GM19463 (cell line): ENCODE results near the gene PCSK5.
"Not testable (repeated sequence)": the region's sequence is repeated elsewhere in the genome, so short reads cannot be mapped to it uniquely, and the experiment has no call there.

Source experiments
- ATAC-seq: cut with Tn5 transposase; IDR thresholded peaks from one replicate; pipeline ENCODE4 v1.9.1; 2021; ENCODE audit warnings: mild to moderate bottlenecking, moderate library complexity; ENCODE audit not compliant: unreplicated experiment

PCSK5 gene

DNA sequence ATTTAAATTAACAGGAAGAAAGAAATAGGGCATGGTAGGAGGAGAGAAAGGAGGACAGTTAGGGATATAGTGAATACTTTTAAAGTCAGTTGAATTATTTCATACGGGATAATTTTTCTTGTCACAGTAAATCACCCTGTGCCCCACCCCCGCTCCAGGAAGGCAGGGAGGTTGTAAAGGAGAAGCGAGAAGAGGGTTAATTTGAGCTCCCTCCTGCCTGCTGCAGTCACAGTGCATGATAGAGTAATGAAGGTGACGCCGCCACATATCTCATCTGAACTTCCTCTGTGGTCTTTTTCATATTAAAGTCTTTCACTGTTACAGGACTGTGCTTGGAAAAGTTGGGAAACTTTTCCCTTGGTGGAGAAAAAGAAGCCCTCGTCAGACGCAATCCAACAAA is 896 bp upstream of the PCSK5 start:
- ATAC-seq: no peak

DNA sequence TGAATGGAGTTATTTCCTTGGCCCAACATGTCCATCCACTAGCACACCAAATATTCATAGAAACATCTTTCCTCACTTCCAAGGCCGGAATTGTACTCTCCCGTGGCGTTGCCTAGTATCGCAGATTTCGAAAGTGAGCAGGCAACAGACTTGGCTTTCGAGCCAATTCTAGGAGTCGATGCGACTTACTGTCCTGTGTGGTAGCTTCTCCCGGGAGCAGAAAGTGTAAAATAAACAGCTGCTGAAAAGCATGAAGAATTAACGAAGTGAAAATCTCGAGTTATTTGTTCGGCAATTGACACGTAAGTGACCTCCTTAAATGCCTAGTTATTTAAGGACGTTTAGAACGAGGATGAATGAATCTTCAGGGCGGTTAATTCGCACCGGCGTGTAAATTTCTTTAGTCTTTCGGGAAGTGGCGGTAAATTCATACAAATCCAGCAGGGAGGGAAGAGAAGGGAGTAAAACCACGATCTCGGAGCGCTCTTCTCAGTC is 449 bp upstream of the PCSK5 start:
- ATAC-seq: no peak

DNA sequence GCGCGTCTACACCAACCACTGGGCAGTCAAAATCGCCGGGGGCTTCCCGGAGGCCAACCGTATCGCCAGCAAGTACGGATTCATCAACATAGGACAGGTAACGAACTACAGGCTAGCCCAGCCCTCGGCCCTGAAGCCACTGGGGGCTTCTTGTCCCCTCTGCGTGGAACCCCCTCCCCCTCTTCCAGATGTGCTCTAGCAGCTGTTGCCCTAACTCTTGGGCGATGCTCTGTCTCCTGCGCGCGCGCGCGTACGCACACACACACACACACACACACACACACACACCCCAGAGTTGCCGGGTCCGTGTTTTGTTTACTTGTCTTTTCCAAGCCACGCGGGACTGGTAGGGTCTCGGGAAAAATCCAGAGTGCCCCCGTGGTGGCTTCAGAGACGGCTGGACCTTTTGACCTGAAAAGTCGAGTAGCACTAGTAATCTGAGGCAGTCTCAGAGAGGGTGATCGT is 836 bp downstream of the PCSK5 start:
- ATAC-seq: no peak

DNA sequence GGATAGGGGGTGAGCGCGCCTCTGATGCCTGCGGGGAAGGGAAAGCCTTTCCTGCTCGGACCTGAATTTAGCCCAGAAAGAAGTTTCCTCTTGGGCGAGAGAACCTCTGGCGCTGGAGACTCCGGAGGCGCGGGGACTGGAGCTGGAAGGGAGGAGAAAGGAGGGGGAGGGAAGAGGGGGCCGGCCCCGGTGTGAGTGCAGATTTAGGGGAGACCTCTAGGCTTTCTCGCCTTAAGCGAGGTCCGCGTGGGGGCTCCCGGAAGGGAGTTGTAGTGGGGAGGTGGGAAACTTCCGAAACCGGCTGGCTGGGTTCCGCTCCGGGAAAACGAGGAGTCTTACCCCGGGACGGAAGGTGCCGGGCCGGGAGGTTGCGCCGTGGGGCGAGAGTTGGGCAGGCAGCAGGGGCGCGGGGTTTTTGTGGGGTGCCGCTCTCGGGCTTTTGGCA is 1.3 kb downstream of the PCSK5 start:
- no peak for ATAC-seq

DNA sequence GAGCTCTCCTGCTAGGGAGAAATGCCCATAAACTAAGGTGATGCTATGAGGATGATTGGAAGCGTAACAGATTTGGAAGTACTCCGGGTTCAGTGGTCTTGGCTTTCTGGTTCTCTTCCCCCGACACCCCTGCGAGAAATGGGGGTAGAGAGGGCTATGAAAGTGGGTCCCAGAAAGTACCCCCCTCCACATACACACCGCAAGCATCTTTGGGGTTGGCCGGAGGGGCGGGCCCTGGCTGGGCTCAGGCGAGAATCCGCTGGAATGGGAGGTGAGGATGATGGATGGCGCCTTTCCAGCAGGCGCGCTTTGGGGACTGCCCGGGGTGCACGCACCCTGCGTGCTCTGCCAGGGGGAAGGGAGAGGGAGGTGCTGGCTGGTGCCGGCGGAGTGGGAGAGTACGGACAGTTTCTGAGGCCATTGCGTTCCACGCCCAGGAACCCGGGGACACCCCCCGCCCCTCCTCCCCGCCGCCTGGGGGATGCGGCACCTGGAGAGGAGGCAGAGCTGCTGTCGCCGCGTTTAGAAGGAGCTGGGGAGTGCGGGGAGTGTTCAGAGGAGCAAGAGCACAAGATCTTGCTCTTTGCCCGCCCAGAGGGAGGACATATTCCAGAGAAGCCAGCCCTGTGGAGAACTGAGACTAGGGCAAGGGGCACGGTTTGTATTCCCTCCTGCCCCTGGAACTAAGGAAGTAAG is 1.9 kb downstream of the PCSK5 start:
- ATAC-seq: no peak

DNA sequence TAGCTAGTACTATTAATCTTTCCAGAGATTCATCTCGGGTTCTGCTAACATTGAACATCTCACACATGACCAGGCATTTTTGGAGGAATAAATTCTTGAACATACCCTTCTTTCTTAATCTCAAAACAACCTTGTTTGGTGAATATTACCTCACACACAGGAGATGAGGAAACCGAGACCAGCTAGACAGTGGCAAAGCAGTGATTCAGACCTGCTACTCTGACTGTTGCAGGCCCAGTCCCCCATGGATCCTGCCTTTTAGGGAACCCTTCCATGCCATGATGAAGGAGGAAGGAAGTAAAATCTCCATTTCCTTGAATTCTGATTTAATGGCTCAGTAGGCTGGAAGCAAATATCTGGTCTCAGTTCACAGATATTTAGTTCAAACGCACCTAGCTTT is 2.6 kb downstream of the PCSK5 start:
- ATAC-seq: no peak

DNA sequence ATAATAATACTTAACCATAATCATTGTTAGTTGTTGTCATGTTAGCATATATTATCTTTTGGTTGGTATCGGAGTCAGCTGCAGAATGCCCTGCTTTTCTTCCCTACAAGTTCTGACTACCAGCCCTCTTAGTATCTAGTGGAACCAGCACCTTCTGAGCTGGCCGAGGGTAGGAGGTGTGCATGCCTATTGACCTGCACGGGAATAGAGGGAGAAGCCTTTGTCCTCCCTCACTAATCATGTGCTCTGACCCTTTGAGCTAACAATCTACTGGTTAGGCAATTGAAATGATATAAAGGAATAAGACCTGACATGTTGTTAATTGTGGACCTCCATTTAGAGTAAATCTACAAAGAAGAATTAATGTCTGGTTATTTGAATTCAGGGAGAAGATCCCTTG is 4.1 kb downstream of the PCSK5 start:
- no peak for ATAC-seq

DNA sequence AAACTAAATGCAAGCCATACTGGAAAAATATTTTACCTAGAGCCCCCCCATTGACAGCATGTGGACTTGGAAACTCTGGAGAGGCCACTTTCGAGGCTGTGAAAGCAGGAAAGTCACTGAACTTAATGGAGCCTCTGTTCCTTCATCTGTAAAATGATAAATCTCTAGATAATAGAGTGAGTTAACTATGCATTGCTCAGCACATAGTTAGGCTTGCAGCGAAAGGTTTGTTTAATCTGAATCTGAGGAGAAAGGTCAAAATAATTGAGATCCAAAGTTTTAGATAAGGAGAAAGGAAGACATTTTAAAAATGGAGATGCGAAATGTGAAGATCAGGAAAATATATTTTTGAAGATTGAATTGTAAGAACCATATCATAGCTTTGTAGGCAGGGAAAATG is 4.6 kb downstream of the PCSK5 start:
- ATAC-seq: no peak

DNA sequence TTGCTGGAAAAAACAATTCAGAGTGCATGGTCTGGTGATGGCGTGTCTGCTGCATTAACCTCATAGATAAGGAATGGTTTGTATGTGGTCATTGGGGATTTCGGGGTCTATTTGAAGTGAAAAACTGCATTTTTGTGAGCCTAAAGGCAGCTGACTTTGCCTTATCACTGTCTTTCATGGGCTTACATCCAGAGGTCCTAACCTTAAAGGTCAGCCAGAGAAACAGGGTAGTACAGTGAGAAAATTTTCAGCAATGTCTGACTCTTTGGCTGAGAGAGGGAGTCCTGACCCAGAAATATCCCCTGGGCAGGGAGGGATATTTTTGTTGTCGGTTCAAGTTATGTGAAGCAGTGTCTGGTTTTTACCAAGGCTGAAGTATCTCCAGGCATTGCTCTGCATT is 5.7 kb downstream of the PCSK5 start:
- no peak for ATAC-seq

DNA sequence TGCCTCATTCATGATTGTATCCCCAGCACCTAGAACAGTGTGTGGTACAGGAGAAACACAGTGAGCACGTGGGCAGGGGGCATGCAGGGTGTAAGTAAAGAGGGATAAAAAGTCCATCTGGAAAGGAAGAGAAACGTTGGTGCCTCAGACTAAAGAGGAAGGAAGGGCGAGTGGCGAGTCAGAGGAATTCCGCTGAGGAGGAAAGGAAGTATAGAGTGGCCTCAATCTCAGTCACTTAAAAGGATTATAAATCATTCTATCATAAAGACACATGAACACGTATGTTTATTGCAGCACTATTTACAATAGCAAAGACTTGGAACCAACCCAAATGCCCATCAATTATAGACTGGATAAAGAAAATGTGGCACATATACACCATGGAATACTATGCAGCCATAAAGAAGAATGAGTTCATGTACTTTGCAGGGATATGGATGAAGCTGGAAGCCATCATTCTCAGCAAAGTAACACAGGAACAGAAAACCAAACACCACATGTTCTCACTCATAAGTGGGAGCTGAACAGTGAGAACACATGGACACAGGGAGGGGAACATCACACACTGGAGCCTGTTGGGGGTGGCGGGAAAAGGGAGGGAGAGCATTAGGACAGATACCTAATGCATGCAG is 10.5 kb downstream of the PCSK5 start:
- not testable (repeated sequence) for ATAC-seq

DNA sequence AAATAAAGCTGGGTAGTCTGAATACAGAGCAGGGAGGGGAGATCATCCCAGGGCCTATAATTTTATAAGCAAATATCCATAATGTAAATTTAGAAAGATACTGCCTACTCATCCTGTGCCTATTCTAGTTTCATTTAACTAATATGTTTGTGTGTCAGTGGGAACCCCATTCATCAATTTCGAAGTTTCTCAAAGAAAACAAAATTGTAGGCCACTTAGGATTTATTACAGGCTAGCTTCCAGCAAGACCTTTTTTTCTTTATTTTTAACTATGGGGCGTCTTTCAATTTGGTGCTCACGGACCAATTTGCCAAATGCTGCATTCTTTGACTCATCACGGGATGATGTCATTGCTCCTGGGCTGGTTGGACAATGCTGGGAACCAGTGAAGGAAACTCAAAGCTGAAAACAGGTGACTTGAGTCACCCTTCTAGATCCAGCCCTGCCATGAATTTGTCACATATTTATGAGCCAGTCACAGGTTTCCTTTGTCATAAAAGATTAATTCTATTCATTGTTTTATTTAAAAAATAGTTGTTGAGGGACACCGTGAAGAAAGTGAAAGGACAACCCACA is 13.4 kb downstream of the PCSK5 start:
- ATAC-seq: no peak

DNA sequence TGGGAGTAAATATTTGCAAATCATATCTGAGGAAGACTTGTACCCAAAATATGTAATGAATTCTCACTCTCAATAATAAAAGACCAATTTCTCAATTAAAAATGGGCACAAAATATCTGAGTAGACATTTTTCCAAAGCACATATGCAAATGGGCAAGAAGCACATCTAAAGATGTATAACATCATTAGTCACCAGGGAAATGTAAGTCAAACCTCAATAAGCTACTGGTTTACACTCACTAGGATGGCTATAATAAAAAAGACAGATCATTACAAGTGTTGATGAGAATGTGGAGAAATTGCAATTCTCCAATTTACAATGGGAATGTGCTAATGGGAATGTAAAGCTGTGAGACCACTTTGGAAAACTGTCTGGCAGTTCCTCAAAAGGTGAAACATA is 13.9 kb downstream of the PCSK5 start:
- ATAC-seq: no peak

DNA sequence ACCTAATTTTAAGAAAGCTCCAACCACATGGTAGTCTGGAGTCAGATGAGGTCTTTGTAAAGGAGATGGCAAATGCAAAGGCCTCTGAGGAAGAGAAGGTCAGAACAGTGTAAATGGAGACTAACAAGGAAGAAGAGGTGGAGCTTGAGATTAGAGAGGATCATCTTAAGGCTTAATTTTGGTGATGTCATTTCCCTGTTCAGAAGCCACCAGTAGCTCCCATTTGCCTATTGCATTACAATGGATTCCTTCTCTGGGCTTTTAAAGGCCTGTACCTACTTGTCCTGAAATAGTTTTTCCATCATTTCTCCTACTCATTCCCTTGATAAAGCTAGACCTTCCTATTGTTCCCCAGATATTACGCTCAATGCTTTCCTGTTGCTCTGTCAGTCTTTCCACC is 16.1 kb downstream of the PCSK5 start:
- no peak for ATAC-seq

DNA sequence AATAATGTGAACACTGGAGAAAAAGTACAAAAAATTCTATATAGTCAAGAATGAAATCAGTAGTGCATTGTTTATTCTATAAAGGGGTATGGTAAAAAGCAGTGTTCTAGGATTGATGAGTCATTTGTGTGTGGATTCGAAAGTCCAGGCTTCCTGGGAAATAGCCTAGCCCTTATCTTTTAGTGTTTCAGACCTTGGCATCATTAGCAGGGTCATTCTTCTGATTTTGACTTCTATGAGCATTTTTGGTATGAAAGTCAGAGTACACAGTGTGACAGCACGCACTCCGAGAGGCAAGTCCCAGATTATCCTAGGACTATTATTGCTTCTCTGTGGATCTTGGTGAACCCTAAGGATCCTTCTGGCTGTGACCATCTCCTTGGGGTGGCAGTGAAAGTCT is 16.9 kb downstream of the PCSK5 start:
- no peak for ATAC-seq

DNA sequence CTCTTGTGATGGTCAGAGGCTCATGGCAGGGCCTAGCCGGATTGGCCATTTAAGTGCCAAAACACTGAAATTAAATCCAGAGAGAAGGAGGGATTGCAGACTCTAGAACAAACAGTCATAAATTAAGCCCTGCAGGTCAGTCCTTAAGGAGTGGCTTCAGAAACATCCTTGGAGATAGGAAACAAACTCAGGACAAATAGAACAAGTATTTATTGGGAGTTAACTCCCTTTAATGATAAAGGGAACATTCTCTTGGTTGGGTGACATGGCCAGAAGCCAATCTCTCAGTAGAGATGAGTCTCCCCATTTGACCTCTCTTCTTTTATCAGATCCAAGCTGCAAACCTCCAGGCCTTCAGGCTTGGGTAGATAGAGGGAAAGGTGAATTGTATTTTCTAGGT is 17.4 kb downstream of the PCSK5 start:
- no peak for ATAC-seq

DNA sequence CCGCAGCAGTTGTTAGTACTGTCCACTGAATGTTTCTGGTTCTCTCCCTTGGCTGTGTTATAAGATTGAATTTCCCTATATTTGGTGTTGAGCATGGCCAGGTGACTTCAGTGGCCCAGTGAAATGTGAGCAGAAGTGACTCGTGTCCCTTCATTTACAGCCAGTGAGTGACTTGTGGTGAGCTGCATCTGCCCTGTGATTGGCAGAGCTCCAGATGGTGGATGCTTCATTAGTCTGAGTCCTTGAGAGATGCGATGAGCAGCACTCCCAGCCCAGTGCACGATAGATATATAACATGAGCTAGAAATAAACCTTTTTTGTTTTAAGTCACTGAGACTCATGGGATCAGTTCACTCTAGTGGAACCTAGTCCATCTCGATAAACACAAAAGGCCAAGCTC is 19.3 kb downstream of the PCSK5 start:
- no peak for ATAC-seq

DNA sequence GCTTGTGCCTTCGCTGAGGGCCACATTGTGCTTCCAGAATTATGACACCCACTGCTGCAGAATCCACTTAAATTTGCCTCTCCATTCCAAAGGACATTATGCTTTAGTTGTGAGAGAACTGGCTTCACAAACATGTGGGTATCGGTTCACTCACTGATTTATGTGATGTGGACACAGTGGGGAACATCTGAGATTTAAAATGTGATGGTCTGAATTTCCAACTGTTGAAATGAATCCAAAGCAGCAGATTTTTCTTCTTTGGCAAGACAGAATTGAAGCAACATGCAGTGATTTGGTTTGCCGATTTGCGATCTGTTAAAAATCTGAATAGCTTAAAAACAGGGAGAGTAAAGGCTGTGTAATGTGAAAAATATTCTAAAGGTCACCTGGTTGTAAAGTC is 20.3 kb downstream of the PCSK5 start:
- ATAC-seq: no peak

DNA sequence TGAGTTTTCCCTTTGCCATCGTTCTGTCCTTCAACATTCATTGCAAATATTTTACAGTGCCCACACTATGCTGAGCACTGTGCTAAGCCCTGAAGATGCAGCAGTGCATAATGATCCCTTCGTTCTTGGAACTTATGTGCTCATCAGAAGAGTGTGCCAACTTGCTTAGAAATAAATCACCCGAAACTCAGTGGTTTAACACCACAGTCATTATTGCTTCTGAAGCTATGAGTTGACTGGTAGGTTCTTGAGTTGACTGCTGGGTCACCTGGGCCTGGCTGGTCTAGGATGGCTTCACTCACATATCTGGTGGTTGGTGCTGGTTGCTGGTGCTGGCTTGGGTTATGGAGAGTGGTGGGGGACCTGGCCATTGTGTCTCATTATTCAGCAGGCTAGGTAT is 20.9 kb downstream of the PCSK5 start:
- ATAC-seq: no peak

DNA sequence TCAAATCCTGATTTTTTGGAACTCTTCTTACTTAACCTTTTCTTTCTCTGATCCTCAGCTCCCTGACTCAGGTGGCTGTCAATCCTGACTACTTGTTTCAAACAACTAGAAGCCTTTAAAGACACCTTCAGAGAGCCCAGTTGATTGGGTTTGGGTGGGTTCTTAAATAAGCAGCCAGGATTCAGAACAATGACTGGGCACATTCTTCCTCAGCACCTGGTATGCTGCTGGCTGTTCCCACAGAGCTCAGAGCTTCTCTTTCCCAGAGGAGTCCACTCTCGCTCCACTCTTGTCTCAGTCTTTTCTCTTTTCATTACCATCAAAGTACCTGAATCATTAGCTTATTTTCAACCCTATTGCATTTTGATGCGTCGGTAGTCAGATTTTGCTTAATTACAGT is 22.5 kb downstream of the PCSK5 start:
- ATAC-seq: no peak

DNA sequence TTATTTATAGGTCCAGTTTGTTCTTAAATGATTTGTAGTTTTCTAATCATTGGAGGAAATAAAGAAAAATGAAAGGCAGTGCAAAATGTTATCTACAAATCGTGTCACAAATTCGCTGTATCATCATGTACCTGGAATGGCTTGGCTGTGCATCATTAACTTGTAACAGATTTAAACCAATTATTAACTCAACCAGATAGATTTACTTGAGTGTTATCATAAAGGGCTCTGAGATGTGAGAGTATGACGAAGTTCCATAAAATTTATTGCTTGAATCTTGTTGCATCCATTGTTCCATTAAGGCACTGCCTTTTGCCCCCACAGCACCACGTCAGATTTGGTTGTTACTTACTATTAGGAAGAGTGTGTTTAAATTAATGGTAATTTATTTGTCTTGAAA is 23.5 kb downstream of the PCSK5 start:
- ATAC-seq: no peak

DNA sequence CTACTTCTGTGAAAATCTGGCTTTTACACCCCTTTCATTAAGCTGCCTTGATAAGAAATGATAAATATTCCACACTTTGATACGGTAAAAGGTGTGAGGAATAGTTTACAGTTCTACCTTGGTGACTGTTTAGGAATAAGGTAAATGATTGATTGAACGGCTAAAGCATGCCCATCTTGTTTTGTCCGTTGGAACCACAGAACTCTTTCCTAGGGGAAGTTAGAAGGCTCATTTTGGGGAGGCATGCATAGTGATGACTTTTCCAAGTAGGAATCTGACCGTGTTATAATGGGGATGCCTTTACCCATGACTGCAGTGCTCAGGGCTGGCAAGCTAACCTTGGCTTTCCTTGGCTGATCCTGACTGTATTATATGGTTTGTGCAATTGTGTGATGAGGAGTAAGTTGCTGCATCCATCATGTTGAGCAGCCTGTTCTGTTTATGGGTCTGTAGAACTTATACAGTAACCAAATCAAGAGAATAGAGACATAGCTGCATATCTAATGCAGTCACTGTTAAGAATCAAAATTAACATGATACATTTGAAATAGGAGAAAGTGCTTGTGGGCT is 24.5 kb downstream of the PCSK5 start:
- ATAC-seq: no peak

DNA sequence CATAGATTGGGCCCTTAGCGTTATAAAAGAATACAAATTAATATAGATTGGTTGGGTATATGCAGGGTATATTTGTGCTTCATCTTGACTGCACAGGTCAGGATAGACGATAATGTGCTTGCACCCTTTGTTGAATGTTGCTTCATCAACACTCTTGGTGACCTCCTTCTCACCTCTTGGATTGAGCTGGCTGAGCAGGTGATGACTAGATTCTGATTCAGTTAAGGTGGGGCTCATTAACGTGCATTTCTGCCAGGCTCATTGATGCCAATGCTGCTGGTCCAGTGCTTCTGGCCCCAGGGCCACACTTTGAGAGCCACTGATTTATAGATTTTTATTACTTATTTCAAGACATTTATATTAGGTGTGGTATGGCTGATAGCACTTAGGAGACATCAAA is 27.7 kb downstream of the PCSK5 start:
- no peak for ATAC-seq
